Daoy (cell line): ENCODE measurements around the gene PGAP6. TPM values are rescaled to one million over a fixed set of nuclear protein-coding genes. Genes with fewer than 3 reads are reported as not detected.
"Not testable (repeated sequence)": the region's sequence is repeated elsewhere in the genome, so short reads cannot be mapped to it uniquely, and the experiment has no call there.

Experiments
- DNase-seq: peaks from one replicate; pipeline ENCODE4 v3.0.0-alpha.2; 2015; ENCODE audit warnings: low read depth
- total RNA-seq: library from RNA; depleted of rRNA; stranded (reverse); fragments of >200 nt; shearing (Covaris generic); gene quantifications from 2 replicates; pipeline ENCODE4 v1.2.3, GENCODE V29; 2014; rRNA removed

PGAP6 gene
- 12.1 and 22.1 TPM in 2 replicates for total RNA-seq

GRCh38 chr16:381789-382717 lies at the start of gene PGAP6:
TSS of gene PGAP6 (minus strand) at chr16:381978. CDS start at chr16:381821, 157 bp downstream.
- DNase-seq = peak; percentile 71

GRCh38 chr16:430904-431303 lies 49.1 kb upstream of the PGAP6 start:
- DNase-seq = no peak

GRCh38 chr16:427250-427649 lies 45.5 kb upstream of the PGAP6 start:
- DNase-seq = no peak

- no peak for DNase-seq
These were observed 45.1 kb upstream of the PGAP6 start for GRCh38 chr16:426906-427249.

GRCh38 chr16:426115-426905 lies 44.5 kb upstream of the PGAP6 start:
- no peak for DNase-seq

- DNase-seq = no peak
These were observed 43.9 kb upstream of the PGAP6 start for GRCh38 chr16:425740-426114.

- DNase-seq = peak; percentile 87
These were observed 43.4 kb upstream of the PGAP6 start, which contains the start of gene RAB11FIP3 for GRCh38 chr16:425082-425718. TSS of gene RAB11FIP3 (plus strand) at chr16:425649. CDS start at chr16:426007, 358 bp downstream.

- DNase-seq = peak; percentile 53
These were observed 42.9 kb upstream of the PGAP6 start for GRCh38 chr16:424623-425081.

GRCh38 chr16:424033-424622 lies 42.4 kb upstream of the PGAP6 start:
- DNase-seq = peak; percentile 91

GRCh38 chr16:422179-422578 lies 40.4 kb upstream of the PGAP6 start:
- DNase-seq = not testable (repeated sequence)

GRCh38 chr16:415170-415498 lies 33.4 kb upstream of the PGAP6 start:
- DNase-seq = not testable (repeated sequence)

GRCh38 chr16:414395-415169 lies 32.8 kb upstream of the PGAP6 start:
- DNase-seq = no peak

- no peak for DNase-seq
These were observed 29.9 kb upstream of the PGAP6 start for GRCh38 chr16:411576-412265.

- DNase-seq = no peak
These were observed 28.9 kb upstream of the PGAP6 start for GRCh38 chr16:410516-411178.

- no peak for DNase-seq
These were observed 25.5 kb upstream of the PGAP6 start for GRCh38 chr16:407253-407652.

GRCh38 chr16:405548-406506 lies 24.0 kb upstream of the PGAP6 start:
- DNase-seq = no peak

GRCh38 chr16:404971-405486 lies 23.3 kb upstream of the PGAP6 start:
- no peak for DNase-seq
